GM21515 (cell line): ENCODE data around the gene DPEP2NB.
"Not testable (repeated sequence)": the region's sequence is repeated elsewhere in the genome, so short reads cannot be mapped to it uniquely, and the experiment has no call there.

Experiments used
- ATAC-seq: cut with Tn5 transposase; IDR thresholded peaks from one replicate; pipeline ENCODE4 v1.9.1; 2021; ENCODE audit not compliant: unreplicated experiment

The DPEP2NB gene

GRCh38 chr16:67987460-67988160 lies 28.1 kb downstream of the DPEP2NB start:
- ATAC-seq: no peak

GRCh38 chr16:67986949-67987348 lies 28.8 kb downstream of the DPEP2NB start:
- no peak for ATAC-seq

- no peak for ATAC-seq
Measured at GRCh38 chr16:67982011-67982696, 33.6 kb downstream of the DPEP2NB start.

- ATAC-seq: no peak
Measured at GRCh38 chr16:67979955-67980678, 35.6 kb downstream of the DPEP2NB start, which contains the start of gene DPEP3. Gene DPEP3 (minus strand): TSS chr16:67980499. CDS start chr16:67980380, 119 bp downstream.

- ATAC-seq: no peak
Measured at GRCh38 chr16:67977469-67978227, 38.1 kb downstream of the DPEP2NB start.

- no peak for ATAC-seq
Measured at GRCh38 chr16:67977005-67977404, 38.7 kb downstream of the DPEP2NB start.

GRCh38 chr16:67976205-67976604 lies 39.5 kb downstream of the DPEP2NB start:
- no peak for ATAC-seq

GRCh38 chr16:67975321-67976105 lies 40.2 kb downstream of the DPEP2NB start:
- no peak for ATAC-seq

GRCh38 chr16:67972285-67972684 lies 43.4 kb downstream of the DPEP2NB start:
- ATAC-seq: not testable (repeated sequence)

GRCh38 chr16:67971111-67971510 lies 44.6 kb downstream of the DPEP2NB start:
- no peak for ATAC-seq

GRCh38 chr16:67969254-67970039 lies 46.3 kb downstream of the DPEP2NB start:
- ATAC-seq: no peak

- peak; percentile 72 for ATAC-seq
Measured at GRCh38 chr16:67968400-67969253, 47.1 kb downstream of the DPEP2NB start, which contains the start of gene SLC12A4. Gene SLC12A4 (minus strand): TSS chr16:67968637. CDS start chr16:67968553, 84 bp downstream.

GRCh38 chr16:67967958-67968399 lies 47.7 kb downstream of the DPEP2NB start:
- peak; percentile 20 for ATAC-seq

- no peak for ATAC-seq
Measured at GRCh38 chr16:67967183-67967957, 48.3 kb downstream of the DPEP2NB start.

GRCh38 chr16:67966549-67967182 lies 49.0 kb downstream of the DPEP2NB start:
- ATAC-seq: no peak

- ATAC-seq: no peak
Measured at GRCh38 chr16:67965668-67966548, 49.8 kb downstream of the DPEP2NB start.
